ENCODE data around the gene SPINDOC. TPM values are rescaled to one million over a fixed set of nuclear protein-coding genes. Genes with fewer than 3 reads are reported as not detected.
"Not testable (repeated sequence)": the region's sequence is repeated elsewhere in the genome, so short reads cannot be mapped to it uniquely, and the experiment has no call there.

SPINDOC gene
- total RNA-seq, 1 experiment from 2014 or later: 28.2 TPM

GRCh38 chr11:63785823-63786222, 27.4 kb upstream of the SPINDOC start:
- no peak for DNase-seq (ENCODE audit: low read depth)

GRCh38 chr11:63791495-63792167, 21.6 kb upstream of the SPINDOC start:
- no peak for DNase-seq (ENCODE audit: low read depth)

DNA sequence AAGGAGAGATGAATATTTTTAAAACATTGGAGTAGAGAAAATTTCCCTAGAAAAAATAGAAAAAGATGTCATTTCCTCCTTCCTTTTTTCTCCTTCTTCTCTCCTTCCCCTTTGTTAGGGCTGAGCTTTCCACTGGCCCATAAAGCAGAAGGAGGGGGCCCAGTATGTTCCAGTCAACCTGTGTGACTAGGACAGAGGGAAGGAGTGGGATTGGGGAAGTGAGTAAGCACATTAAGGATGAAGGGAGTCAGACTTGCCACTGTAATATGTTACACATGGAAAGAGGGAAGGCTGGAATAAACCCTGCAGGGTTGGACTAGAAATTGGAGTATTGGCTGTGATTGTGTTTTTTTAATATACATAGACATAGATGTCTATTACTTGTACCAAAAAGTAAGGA, 20.1 kb upstream of the SPINDOC start:
- DNase-seq (ENCODE audit: low read depth): no peak

GRCh38 chr11:63795066-63795465, 18.2 kb upstream of the SPINDOC start:
- DNase-seq (ENCODE audit: low read depth): no peak

DNA sequence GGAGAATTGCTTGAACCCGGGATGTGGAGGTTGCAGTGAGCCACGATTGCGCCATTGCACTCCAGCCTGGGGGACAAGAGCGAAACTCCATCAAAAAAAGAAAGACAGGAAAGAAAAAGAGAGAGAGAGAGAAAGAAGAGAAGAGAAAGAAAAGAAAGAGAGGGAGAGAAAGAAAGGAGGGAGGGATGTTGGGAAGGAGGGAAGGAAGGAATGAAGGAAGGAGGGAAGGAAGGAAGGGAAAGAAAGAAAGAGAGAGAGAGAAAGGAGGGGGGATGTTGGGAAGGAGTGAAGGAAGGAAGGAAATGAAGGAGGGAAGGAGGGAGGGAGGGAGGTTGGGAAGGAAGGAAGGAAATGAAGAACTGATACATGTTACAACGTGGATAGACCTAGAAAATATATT, 12.3 kb upstream of the SPINDOC start:
- DNase-seq (ENCODE audit: low read depth): no peak

- peak; percentile 75 for DNase-seq (ENCODE audit: low read depth)
These were observed 10.4 kb upstream of the SPINDOC start for GRCh38 chr11:63802637-63803414.

DNA sequence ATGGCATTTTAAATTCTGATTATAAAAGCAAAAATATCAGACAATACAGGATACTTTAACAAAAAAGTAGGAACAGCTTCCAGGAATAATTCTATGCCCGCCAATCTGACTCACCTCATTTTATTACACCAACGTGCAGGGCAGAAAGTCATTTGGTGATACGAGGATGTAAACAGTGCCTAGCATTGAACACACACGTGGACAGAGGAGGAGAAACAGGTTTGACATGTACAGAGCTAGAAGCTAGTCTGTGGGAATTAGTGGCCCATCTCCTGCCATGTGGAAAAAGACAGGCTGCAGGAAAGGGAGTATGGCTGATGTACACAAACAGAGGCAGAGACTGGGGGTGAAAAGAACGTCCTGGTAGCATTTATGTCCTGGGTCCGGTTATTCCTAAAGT, 9.0 kb upstream of the SPINDOC start:
- peak; percentile 69 for DNase-seq (ENCODE audit: low read depth)

DNA sequence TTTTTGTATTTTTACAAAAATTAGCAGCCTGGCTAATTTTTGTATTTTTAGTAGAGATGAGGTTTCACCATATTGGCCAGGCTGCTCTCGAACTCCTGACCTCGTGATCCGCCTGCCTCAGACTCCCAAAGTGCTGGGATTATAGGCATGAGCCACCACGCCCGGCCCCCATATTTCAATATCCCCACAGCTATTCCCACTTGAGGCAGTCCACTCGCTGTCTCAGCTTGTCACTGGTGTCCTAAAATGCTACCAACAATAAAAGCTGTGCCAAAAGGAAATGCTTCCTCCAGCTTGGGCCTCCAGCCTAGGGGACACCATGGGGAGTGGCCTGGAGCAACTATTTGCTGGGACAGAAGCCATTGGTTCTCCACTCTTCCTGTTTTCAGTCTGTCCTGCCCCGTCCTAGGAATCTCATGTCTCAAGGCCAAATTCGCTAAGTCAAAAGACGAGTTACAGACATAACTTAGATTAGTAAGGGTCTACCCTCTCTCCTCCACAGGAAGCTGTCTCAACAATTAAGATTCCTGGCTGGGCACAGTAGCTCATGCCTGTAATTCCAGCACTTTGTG, 7.3 kb upstream of the SPINDOC start:
- no peak for DNase-seq (ENCODE audit: low read depth)

DNA sequence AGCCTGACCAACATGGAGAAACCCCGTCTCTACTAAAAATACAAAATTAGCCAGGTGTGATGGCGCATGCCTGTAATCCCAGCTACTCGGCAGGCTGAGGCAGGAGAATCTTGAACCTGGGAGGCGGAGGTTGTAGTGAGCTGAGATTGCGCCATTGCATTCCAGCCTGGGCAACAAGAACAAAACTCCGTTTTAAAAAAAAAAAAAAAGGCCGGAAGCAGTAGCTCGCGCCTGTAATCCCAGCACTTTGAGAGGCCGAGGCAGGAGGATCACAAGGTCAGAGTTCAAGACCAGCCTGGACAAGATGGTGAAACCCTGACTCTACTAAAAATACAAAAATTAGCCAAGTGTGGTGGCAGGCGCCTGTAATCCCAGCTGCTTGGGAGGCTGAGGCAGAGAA, 2.9 kb upstream of the SPINDOC start:
- not testable (repeated sequence) for DNase-seq (ENCODE audit: low read depth)

DNA sequence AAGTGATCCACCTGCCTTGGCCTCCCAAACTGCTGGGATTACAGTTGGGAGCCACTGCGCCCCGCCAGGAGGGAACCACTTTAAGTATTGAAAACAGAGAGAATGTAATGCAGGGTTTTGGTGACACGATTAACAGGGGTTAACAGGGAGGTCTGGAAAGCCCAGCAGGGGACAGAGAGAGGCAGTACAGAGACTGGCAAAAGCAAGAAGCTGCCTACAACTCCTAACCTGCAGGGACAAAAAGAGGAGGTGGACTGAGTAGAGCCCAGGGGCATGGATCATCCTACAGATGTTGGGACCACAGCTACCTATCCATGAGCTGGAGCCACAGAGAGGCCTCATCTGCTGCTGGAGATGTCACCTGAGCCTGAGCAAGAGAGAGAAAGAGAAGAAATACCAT, 1.7 kb upstream of the SPINDOC start:
- DNase-seq (ENCODE audit: low read depth): no peak

DNA sequence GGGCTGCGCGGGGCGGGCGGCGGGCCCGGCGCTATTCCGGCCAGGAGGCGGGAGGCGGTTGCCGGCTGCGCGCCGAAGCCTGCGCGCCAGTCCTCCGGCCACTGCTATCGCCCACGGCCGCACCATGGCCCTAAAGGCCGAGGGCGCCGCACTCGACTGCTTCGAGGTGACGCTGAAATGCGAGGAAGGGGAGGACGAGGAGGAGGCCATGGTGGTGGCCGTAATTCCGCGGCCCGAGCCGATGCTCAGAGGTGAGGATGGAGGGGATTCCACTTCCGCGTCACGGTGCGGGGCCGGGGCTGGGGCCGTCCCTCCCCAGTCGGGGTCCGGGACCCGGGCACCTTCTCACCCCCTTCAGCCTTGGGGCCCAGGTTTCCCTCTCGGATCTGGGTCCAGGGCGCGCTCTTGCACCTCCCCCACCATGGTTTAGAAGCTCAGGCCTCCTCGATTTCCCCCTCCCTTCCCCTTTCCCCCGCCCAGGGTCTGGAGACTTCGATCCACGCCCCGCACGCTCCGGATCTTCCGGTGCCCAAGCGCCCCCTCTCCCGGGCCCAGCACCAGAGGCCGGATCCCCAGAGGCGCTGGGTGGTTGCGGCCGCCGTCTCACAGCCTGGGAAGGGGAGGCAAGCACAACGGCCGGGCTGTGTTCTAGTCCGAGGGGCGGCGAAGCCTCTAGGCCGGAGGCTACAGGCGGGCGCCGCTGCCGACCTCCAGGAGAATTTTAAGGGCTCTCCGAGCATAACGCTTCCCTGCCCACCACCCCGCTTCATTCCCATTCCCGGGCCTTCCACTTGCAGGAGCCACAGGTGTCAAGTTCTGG, 517 bp downstream of the SPINDOC start:
- peak; percentile 63 for DNase-seq (ENCODE audit: low read depth)

DNA sequence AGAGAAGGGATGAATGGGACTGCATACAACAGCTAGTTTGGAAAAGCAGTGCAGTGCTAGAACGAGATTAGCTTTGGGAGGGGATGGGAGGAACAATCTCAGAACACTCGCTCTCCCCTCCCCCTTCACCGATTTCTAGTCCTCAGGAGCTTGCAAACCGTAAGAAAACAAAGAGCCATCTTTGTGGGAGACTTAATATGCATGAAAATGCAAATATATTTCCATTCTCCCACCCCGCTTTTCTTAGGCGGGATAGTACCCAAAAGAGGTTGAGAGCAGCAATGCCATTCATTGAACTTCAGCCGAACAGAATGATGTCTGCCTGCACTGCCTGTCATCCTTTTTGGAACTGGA, 1.1 kb downstream of the SPINDOC start:
- DNase-seq (ENCODE audit: low read depth): no peak

DNA sequence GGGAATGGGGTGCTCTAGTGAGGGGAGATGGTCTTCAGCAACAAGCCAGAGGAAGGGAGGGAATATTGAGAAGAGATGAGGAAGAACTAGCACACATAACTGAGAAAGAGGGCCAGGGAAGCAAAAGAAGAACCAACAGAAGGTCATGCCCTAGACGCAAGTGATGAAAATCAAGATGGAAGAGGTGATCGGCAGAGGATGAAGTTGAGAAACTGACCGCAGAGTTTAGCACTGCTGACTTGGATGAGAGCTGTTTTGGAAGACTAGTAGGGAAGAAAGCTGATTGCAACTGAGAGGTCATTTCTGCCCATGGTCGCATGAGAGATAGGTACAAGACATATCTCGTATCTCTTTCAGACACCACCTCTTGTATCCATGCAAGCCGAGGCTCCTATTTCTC, 2.9 kb downstream of the SPINDOC start:
- no peak for DNase-seq (ENCODE audit: low read depth)

DNA sequence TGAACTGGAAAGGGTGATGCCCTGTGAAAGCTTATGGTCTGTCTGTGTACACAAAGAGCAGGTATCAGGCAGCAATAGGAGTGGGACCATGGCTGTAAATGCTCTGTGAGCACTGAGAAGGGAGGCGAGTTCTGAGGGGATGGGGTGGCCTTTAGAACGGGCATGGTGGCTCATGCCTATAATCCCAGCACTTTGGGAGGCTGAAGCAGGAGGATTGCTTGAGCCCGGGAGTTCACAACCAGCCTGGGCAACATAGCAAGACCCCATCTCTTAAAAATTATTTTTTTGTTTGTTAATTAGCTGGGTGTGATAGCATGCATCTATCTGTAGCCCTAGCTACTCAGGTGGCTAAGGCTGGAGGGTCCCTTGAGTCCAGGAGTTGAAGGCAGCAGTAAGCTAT, 3.5 kb downstream of the SPINDOC start:
- DNase-seq (ENCODE audit: low read depth): no peak

GRCh38 chr11:63817758-63818498, 4.7 kb downstream of the SPINDOC start:
- no peak for DNase-seq (ENCODE audit: low read depth)

DNA sequence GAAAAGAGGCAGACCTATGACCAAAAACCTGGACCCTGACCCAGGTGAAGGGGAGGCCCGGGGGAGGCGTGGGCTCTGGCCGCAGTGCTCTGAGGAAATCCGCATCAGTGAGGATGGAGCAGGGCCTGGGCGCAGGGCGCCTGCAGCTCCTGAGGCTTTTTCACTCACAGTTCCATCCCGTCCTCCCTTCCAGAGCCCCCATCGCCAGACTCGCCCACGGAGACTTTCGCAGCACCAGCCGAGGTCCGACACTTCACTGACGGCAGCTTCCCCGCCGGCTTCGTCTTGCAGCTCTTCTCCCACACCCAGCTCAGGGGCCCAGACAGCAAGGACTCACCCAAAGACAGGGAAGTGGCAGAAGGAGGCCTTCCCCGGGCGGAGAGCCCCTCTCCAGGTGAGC, 5.4 kb downstream of the SPINDOC start:
- no peak for DNase-seq (ENCODE audit: low read depth)

- DNase-seq (ENCODE audit: low read depth): no peak
These were observed 8.2 kb downstream of the SPINDOC start for GRCh38 chr11:63821411-63821810.

- DNase-seq (ENCODE audit: low read depth): no peak
These were observed 13.4 kb downstream of the SPINDOC start for GRCh38 chr11:63826471-63827190.

DNA sequence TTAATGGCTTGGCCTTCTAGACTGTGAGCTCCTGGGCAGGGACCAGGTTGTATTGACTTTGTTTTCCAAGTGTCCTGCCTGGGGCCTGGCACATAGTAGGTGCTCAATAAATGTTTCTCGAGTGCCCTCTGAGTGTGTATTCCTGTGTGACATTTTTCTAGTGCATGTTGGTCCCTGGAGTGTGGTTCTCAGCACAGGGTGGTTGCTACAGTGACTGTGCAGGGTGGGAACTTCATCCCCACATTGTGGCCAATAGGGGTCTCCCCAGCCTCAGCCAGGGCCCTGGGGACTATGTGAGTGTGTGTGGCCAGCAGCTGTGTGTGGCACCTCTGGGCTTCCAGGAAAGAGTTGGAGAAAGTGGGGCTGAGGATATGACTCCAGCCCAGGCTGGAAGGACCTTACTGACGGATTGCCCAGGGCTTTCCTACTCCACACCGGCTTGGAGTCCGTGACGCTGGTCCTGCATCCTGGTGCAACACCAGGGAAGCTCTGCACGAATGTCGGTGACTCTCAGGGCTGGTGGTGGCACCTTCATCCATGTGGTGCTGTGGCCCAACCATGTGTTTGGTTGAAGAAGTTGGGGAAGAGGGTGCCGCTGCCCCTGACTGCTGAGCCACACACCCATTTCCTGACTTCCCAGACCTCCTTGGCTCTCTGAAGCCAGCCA, 16.7 kb downstream of the SPINDOC start:
- DNase-seq (ENCODE audit: low read depth): peak; percentile 36

DNA sequence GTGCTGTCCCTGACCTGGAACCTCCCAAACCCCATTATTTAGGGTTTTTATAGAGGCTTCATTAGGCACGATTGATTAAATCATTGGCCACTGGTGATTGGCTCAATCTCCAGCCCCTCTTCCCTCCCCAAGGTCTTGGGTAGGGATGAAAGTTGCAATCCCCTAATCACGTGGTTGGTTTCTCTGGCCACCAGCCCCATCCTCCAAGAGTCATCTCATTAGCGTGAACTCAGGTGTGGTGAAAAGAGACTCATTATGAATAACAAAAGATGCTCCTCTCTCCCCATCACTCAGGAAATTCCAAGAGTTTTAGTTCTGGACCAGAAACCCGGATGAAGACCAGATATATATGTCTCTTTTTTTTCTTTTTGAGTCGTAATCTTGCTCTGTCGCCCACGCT, 18.1 kb downstream of the SPINDOC start:
- no peak for DNase-seq (ENCODE audit: low read depth)
